Right lobe of liver (tissue), 4 donors: ENCODE data around the gene TMEM131.

ENCODE experiments used
- CTCF ChIP-seq, 4 donors: fragments of 200-600 bp in 3 of 4; fragments of 450-650 bp in 1 of 4; IDR thresholded peaks; one replicate each; pipeline versions ENCODE4 v1.5.1 to v1.8.0; 2016 to 2022; ENCODE audit warnings: antibody characterized with exemption in 4 of 4, mild to moderate bottlenecking in 2 of 4
- POLR2A ChIP-seq: fragments of 450-650 bp; IDR thresholded peaks from one replicate; pipeline ENCODE4 v1.6.1; 2017; ENCODE audit warnings: antibody characterized with exemption, mild to moderate bottlenecking
- donor health status: DM: no; HTN: no; CAD: no.
- donor health status: DM: no; HTN: no; CAD: no.
- donor health status: DM: no; HTN: yes; CAD: no.

- TF ChIP-seq POLR2A (no peak), CTCF (IDR thresholded peaks at IDR 0.05) (no peak)
Measured at GRCh38 chr2:97747716-97748115, 248.0 kb downstream of the TMEM131 start.
